UCSD-AML1 (cell line): Measurements from ENCODE around the gene MS4A10.

Experiments used
- DNase-seq: peaks from one replicate; lab custom pipeline; 2025; ENCODE audit not compliant: unreplicated experiment; lab: John Stamatoyannopoulos, UW

MS4A10 gene

DNA sequence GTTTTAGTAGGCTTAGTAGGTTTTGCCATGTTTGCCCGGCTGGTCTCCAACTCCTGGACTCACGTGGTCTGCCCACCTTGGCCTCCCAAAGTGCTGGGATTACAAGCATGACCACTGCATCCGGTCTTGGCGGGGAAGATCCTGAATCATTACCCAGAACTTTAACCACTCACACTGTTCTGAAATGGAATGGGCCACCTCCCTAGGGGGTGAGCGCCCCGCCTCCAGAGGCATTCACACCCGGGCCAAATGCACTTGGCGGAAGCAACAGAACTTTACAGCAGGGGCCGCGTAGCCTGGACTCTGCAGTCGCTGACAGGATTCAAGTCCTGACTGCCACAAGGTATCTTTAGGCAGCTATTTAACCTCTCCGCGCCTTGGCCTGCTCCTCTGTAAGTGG is 62.1 kb downstream of the MS4A10 start:
- no peak for DNase-seq

DNA sequence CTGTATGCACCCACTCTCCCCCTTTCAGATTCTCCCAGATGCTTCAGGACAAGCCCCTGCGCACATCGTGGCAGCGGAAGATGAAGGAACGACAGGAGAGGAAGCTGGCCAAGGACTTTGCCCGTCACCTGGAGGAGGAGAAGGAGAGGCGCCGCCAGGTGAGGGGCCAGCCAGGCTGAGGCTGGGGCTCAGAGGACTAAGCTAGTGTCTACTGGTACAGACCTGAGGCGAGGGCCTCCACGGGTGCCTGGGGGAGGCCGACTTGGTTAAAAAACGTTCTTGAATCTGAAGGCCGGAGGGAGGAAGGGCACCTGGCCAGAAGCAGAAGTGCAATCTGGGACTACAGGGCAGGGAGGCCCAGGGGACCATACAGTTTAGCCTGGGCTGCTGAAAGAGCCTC is 62.8 kb downstream of the MS4A10 start:
- DNase-seq = no peak

DNA sequence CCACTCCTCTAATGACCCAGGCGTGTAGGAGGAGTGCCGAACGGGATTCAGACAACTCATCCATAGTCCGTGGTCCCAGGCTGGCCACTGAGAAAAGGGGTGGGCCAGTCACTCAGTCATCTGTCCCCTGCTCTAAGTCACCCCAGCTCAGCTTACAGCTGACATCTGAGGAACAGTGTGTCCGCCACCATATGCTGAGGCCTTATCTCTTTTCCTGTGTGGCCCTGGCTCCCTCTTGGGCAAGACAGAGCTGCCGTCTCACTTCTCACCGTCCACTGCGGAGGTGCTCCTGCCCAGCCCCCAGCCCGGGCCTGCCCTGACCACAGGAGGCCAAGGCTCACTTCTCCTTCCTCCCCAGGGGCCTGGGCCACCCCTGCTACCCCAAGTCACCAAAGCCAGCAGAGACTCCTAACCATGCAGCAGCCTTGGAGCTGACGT is 63.6 kb downstream of the MS4A10 start:
- peak; percentile 59 for DNase-seq

DNA sequence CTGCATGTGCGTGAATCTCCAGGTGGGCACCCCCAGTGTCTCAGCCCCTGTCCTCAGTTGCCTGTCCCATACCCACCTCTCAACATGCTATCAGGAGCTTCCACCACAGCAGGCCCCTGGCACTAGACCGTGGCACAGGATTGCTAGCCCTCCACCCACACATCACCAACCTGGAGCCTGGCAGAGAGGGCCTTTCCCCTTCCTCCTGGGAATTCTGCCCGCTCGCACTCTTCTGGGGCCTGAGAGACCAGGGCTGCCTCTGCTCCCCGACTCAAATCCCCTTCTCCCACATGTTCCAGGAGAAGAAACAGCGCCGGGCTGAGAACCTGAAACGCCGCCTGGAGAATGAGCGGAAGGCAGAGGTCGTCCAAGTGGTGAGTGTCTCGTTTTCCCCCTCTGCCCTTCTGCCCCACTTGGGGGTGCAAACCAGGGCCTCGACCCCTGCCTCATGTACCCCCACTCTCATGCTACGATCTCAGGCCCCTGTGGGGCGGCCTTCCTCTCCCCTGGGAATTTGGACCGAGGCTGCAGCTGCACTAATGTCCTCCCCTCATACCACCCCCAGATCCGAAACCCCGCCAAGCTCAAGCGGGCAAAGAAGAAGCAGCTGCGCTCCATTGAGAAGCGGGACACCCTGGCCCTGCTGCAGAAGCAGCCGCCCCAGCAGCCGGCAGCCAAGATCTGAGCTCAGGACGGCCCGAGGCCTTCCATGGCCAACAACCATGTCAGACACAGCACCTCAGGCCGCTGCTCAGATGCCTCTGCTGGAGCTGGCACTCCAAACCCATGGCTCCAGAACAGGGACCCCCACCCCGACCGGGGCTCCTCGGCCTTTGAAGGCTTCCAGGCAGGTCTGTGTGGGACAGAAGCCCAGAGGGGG is 64.7 kb downstream of the MS4A10 start:
- no peak for DNase-seq
